ENCODE data around the gene PRR30.

DNA sequence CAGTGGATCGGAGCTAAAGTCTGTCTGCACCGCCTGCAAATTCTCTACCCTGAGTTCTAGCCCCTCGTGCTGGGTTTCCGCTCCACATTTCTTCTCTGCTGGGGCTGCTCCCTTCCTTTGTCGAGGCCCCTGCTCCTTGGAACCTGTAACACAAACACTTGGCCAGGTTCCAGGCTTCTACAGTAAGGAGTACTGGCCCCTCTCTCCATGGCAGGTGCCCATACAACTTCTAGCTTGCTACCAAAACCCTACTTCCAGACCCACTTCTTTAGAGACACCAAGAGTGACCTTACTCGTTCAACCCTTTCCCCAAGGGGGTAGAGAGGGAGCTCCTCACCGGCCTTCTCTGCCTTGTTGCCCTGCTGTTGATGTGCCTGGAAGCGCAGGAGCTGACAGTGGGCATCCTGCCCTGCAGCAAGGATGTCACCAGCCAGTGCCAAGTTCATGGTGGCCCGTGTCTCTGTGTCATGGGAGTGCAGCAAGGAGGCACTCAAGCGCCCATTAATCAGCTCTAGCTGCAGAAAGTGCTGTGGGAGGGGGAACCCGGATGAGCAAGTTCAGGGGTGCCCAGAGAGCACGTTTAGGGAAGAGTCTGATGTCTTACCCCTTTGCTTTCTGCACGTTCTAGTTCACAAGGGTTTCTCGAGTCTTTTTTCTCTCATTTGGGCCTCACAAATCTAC, 5.9 kb downstream of the PRR30 start:
- TF ChIP-seq CTCF (IDR thresholded peaks at IDR 0.05) (no peak), USF1 (IDR thresholded peaks at IDR 0.05; ENCODE audit: borderline replicate concordance, low read depth) (no peak), ZBTB33 (IDR thresholded peaks at IDR 0.05; ENCODE audit: borderline replicate concordance, low read depth) (no peak), POLR2AphosphoS5 (IDR thresholded peaks at IDR 0.05; ENCODE audit: low read depth, low read length) (no peak), CHD2 (IDR thresholded peaks at IDR 0.05; ENCODE audit: low read length, partially characterized antibody) (no peak), TEAD4 (IDR thresholded peaks at IDR 0.05; ENCODE audit: borderline replicate concordance, insufficient read depth) (no peak), RXRA (IDR thresholded peaks at IDR 0.05; ENCODE audit: borderline replicate concordance, low read depth) (no peak)

All from SK-N-SH (cell line).